NT2/D1 (cell line): ENCODE measurements around the gene CDC42EP1.
"Not testable (repeated sequence)": the region's sequence is repeated elsewhere in the genome, so short reads cannot be mapped to it uniquely, and the experiment has no call there.

Experiments used
- SUZ12 ChIP-seq: IDR thresholded peaks from 2 replicates; pipeline ENCODE4 v1.6.1; 2011; ENCODE audit not compliant: insufficient read length, insufficient read depth; ENCODE audit errors: extremely low read depth
- ZNF274 ChIP-seq: IDR thresholded peaks from 2 replicates; pipeline ENCODE4 v1.6.1; 2011; ENCODE audit warnings: mild to moderate bottlenecking, low read depth, low read length

DNA sequence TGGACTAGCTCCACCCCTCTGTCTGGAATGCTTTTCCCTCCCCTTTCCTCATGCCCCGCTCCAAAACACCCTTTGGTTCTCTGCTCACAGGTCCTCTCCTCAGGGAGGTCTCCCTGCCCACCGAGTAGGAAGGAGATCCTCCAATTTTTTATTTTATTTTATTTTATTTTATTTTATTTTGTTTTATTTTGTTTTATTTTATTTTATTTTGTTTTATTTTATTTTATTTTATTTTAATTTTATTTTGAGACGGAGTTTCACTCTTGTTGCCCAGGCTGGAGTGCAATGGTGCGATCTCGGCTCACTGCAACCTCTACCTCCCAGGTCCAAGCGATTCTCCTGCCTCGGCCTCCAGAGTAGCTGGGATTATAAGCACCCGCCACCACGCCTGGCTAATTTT, 32.3 kb upstream of the CDC42EP1 start:
- not testable (repeated sequence) for TF ChIP-seq SUZ12, ZNF274
